Measurements from ENCODE around the gene SELENOP. TPM values are rescaled to one million over a fixed set of nuclear protein-coding genes. Genes with fewer than 3 reads are reported as not detected.

The SELENOP gene
- total and polyA plus RNA-seq, 2 donors (not counting 3 experiments of a cell fraction or from before 2014, with no cell fraction given) = 0.22 to 1.5 TPM

DNA sequence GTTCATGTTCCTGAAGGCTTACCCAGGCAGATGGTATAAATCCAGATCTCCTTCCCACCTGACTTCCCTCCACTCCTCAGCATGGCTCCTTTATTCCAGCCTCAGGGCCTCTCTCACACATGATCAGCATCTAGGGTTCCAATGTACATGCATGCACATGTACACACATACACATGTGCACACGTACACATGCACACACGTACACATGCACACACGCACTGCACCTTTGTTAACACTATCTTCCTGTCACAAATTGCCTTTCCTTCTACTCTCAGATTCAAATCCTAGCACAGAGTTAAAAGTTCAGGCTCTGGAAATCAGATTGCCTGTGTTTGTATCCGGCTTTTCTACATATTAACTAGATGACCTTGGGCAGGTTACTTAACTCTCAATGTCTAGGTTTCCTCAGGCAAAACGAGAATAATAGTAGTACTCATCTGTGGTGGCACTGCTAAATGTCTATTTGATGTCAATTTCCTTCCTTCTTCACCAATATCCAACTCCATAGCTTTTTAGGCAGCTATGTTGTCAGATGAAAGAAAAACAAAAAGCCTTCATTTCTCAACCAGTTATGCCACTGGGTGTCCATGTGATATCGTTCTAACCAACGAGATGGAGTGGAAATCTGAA is 12.8 kb upstream of the SELENOP start:
- H3K9ac ChIP-seq (replicated peaks; ENCODE audit: extremely low read depth, insufficient read depth, low read length) = no peak overlapping the region
- no peaks in the 10 kb centered on the region for H4K20me1 ChIP-seq (replicated peaks; ENCODE audit: control insufficient read depth, extremely low read depth, insufficient read depth, low read length)
- no peak overlapping the region for H2AFZ ChIP-seq (ENCODE audit: low read depth, low read length)
- no peak overlapping the region for H3K4me3 ChIP-seq (replicated peaks in 1 of 3; ENCODE audit: insufficient read depth in 1 of 3, low read depth in 1 of 3, low read length in 3 of 3)
- CTCF ChIA-PET = no interaction called here
- peaks cover 0 to 2% of the 10 kb centered on the region in 2 experiments for H3K27me3 ChIP-seq (ENCODE audit: control insufficient read depth in 2 of 2, insufficient read depth in 2 of 2, low read length in 2 of 2)
- BruUV-seq (replicated peaks) = no TSS peak
- H3K4me1 ChIP-seq (ENCODE audit: control insufficient read depth, extremely low read depth, insufficient read depth, low read length) = no peaks in the 10 kb centered on the region
- no peak overlapping the region for H3K4me2 ChIP-seq (ENCODE audit: insufficient read depth, low read length)
- dilution Hi-C loops (cut with MboI; ENCODE audit: extremely low pct_ligation_motif_present, low sequenced_read_pairs) = no loop called here
- no peaks in the 10 kb centered on the region for H3K9me3 ChIP-seq (replicated peaks; ENCODE audit: control insufficient read depth, insufficient read depth, low read length)
- intact Hi-C loops (cut with micrococcal nuclease) = no loop called here
- TF ChIP-seq POLR2A (IDR thresholded peaks at IDR 0.05; ENCODE audit: low read depth, low read length) (no peak), JUN (IDR thresholded peaks at IDR 0.05; ENCODE audit: borderline replicate concordance, insufficient read depth, insufficient read length, low read depth) (no peak), FOS (IDR thresholded peaks at IDR 0.05; ENCODE audit: borderline replicate concordance, insufficient read depth, low read length) (no peak), GATA2 (IDR thresholded peaks at IDR 0.05; ENCODE audit: insufficient read depth, insufficient read length, low read depth, low read length) (no peak), MYC (IDR thresholded peaks at IDR 0.05; ENCODE audit: low read depth, low read length) (no peak), POLR2AphosphoS5 (IDR thresholded peaks at IDR 0.05; ENCODE audit: insufficient read depth, low read depth, low read length) (no peak), EZH2 (IDR thresholded peaks at IDR 0.05; ENCODE audit: borderline replicate concordance, low read depth, low read length, severe bottlenecking) (no peak)
- TF ChIP-seq, protein P1, sequence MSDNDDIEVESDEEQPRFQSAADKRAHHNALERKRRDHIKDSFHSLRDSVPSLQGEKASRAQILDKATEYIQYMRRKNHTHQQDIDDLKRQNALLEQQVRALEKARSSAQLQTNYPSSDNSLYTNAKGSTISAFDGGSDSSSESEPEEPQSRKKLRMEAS (IDR thresholded peaks at IDR 0.05; ENCODE audit: insufficient read depth, insufficient read length) = no peak
- TF ChIP-seq, protein P2, sequence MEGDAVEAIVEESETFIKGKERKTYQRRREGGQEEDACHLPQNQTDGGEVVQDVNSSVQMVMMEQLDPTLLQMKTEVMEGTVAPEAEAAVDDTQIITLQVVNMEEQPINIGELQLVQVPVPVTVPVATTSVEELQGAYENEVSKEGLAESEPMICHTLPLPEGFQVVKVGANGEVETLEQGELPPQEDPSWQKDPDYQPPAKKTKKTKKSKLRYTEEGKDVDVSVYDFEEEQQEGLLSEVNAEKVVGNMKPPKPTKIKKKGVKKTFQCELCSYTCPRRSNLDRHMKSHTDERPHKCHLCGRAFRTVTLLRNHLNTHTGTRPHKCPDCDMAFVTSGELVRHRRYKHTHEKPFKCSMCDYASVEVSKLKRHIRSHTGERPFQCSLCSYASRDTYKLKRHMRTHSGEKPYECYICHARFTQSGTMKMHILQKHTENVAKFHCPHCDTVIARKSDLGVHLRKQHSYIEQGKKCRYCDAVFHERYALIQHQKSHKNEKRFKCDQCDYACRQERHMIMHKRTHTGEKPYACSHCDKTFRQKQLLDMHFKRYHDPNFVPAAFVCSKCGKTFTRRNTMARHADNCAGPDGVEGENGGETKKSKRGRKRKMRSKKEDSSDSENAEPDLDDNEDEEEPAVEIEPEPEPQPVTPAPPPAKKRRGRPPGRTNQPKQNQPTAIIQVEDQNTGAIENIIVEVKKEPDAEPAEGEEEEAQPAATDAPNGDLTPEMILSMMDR (IDR thresholded peaks at IDR 0.05; ENCODE audit: extremely low read depth in 1 of 2, insufficient read depth in 1 of 2, low read depth in 1 of 2, low read length in 2 of 2) = no peak
- DNase-seq (ENCODE audit: low read depth, low spot score) = no peak
- H3K36me3 ChIP-seq (ENCODE audit: control insufficient read depth in 2 of 2, extremely low read depth in 1 of 2, insufficient read depth in 2 of 2, low read length in 2 of 2) = no peaks in the 10 kb centered on the region
- POLR2A ChIA-PET = no interaction called here
- no peaks in the 10 kb centered on the region for H3K9me1 ChIP-seq (replicated peaks; ENCODE audit: control insufficient read depth, extremely low read depth, insufficient read depth, low read length)
- H3K79me2 ChIP-seq (ENCODE audit: control insufficient read depth, insufficient read depth, low read length) = no peaks in the 10 kb centered on the region
- no peak for FAIRE-seq
- no peak overlapping the region for H3K27ac ChIP-seq (ENCODE audit: insufficient read depth, low read depth, low read length)

All from endothelial cell of umbilical vein (primary cell).